SIG-M5 (cell line): Measurements from ENCODE around the gene POLR3H.
"Not testable (repeated sequence)": the region's sequence is repeated elsewhere in the genome, so short reads cannot be mapped to it uniquely, and the experiment has no call there.

ENCODE experiments used
- DNase-seq: peaks from one replicate; lab custom pipeline; 2025; lab: John Stamatoyannopoulos, UW

Gene POLR3H

GRCh38 chr22:41564563-41564962 is 20.3 kb upstream of the POLR3H start:
- DNase-seq = no peak

- DNase-seq = no peak
Measured at GRCh38 chr22:41563051-41563711, 18.9 kb upstream of the POLR3H start.

GRCh38 chr22:41562461-41562860 is 18.2 kb upstream of the POLR3H start:
- no peak for DNase-seq

GRCh38 chr22:41561788-41562187 is 17.5 kb upstream of the POLR3H start:
- DNase-seq = no peak

GRCh38 chr22:41561335-41561734 is 17.1 kb upstream of the POLR3H start:
- no peak for DNase-seq

GRCh38 chr22:41560095-41560471 is 15.8 kb upstream of the POLR3H start:
- DNase-seq = no peak

GRCh38 chr22:41558241-41558630 is 14.0 kb upstream of the POLR3H start:
- DNase-seq = not testable (repeated sequence)

- no peak for DNase-seq
Measured at GRCh38 chr22:41557401-41558240, 13.4 kb upstream of the POLR3H start.

- no peak for DNase-seq
Measured at GRCh38 chr22:41556561-41556960, 12.3 kb upstream of the POLR3H start.

- no peak for DNase-seq
Measured at GRCh38 chr22:41555325-41555982, 11.2 kb upstream of the POLR3H start.

- DNase-seq = no peak
Measured at GRCh38 chr22:41551877-41552582, 7.8 kb upstream of the POLR3H start.

- DNase-seq = no peak
Measured at GRCh38 chr22:41550952-41551491, 6.8 kb upstream of the POLR3H start.

GRCh38 chr22:41548830-41549211 is 4.6 kb upstream of the POLR3H start:
- DNase-seq = no peak

GRCh38 chr22:41544671-41545476 is 604 bp upstream of the POLR3H start:
- DNase-seq = no peak

GRCh38 chr22:41542224-41542623 is 2.0 kb downstream of the POLR3H start:
- DNase-seq = no peak

- DNase-seq = no peak
Measured at GRCh38 chr22:41541484-41541883, 2.8 kb downstream of the POLR3H start.

- DNase-seq = no peak
Measured at GRCh38 chr22:41540365-41540764, 3.9 kb downstream of the POLR3H start.

GRCh38 chr22:41540006-41540315 is 4.3 kb downstream of the POLR3H start:
- no peak for DNase-seq

- DNase-seq = no peak
Measured at GRCh38 chr22:41539146-41540005, 4.9 kb downstream of the POLR3H start.

- DNase-seq = no peak
Measured at GRCh38 chr22:41538583-41538982, 5.7 kb downstream of the POLR3H start.

GRCh38 chr22:41537203-41537602 is 7.1 kb downstream of the POLR3H start:
- no peak for DNase-seq
